HG03196 (cell line): ENCODE measurements around the gene FPR2.
"Not testable (repeated sequence)": the region's sequence is repeated elsewhere in the genome, so short reads cannot be mapped to it uniquely, and the experiment has no call there.

ENCODE experiments used
- ATAC-seq: cut with Tn5 transposase; IDR thresholded peaks from one replicate; pipeline ENCODE4 v1.9.1; 2021; ENCODE audit not compliant: unreplicated experiment

Gene FPR2, protein sequence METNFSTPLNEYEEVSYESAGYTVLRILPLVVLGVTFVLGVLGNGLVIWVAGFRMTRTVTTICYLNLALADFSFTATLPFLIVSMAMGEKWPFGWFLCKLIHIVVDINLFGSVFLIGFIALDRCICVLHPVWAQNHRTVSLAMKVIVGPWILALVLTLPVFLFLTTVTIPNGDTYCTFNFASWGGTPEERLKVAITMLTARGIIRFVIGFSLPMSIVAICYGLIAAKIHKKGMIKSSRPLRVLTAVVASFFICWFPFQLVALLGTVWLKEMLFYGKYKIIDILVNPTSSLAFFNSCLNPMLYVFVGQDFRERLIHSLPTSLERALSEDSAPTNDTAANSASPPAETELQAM

DNA sequence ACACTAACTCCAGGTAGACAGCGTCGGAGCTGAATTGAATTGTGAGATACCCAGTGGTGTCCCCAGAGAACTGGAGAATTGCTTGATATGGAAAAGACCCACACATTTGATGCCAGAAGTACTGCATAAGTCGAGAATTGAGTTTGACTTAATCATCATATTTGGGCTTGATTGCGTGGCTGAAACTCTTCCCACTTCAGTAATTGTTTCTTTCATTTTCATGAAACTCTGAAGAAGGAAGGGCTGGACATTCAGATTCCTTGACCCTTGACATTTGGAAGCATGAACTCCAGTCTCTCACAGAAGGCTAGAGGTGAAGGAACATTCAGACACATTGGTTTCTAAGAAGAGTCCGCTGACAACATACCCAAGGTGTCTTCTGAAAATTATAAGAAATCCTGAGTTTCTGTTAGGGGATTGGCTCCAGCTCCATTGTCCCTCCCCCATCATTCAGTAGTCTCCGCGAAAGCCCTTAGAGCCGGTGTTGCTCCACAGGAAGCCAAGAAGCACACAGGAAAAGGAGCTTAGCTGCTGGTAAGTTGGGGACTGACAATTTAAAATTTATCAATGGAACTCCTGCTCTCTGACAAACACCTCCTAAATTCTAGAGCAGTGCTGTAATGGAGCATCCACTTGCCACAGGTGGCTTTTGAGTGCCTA, at the start of gene FPR2:
Gene FPR2, plus strand, starts transcription at position 484 of the 660 bp plus-strand sequence. CDS start 7,479 bp downstream, outside the sequence.
- no peak for ATAC-seq

DNA sequence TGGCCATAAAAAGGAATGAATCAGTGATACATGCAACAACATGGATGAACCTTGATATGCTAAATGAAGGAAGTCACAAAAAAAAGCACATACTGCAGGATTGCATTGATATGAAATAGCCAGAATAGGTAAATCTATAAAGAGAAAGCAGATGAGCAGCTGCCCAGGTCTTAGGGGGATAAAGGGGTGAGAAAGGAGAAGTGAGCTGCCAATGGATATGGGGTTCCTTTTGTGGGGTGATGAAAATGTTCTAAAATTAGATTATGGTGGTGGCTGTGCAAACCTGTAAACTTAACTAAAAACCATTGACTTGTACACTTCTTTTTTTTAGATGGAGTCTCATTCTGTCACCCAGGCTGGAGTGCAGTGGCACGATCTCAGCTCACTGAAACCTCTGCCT, 49.3 kb upstream of the FPR2 start:
- ATAC-seq: no peak

DNA sequence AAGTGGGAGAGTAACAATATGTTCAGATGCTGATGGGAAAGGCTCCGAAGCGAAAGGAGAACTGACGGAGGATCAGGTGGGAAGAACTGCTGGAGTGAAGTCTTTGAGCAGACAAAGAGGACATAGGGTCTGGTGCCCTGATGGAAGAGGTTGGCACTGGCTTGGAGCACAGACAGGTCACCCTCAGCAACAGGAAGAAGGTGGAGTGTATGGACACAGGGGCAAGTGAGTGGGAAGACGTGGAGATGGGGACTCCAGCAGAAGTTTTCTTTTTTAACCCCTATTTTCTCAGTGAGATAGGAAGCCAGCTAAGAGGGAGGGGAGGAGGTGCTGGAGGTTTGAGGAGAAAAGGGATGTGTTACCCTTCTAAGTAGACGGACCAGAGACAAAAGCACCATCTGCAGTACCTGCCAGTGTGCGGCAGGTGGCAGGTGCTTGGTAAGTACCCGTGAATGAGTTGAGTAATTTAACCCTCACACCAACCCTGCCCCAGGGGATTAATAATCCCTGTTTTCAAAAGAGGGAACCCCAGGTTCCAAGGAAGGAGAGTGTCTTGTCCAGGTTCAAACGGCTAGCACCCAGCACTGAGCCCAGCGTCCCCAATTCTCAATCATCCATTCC, 48.4 kb upstream of the FPR2 start:
- no peak for ATAC-seq

DNA sequence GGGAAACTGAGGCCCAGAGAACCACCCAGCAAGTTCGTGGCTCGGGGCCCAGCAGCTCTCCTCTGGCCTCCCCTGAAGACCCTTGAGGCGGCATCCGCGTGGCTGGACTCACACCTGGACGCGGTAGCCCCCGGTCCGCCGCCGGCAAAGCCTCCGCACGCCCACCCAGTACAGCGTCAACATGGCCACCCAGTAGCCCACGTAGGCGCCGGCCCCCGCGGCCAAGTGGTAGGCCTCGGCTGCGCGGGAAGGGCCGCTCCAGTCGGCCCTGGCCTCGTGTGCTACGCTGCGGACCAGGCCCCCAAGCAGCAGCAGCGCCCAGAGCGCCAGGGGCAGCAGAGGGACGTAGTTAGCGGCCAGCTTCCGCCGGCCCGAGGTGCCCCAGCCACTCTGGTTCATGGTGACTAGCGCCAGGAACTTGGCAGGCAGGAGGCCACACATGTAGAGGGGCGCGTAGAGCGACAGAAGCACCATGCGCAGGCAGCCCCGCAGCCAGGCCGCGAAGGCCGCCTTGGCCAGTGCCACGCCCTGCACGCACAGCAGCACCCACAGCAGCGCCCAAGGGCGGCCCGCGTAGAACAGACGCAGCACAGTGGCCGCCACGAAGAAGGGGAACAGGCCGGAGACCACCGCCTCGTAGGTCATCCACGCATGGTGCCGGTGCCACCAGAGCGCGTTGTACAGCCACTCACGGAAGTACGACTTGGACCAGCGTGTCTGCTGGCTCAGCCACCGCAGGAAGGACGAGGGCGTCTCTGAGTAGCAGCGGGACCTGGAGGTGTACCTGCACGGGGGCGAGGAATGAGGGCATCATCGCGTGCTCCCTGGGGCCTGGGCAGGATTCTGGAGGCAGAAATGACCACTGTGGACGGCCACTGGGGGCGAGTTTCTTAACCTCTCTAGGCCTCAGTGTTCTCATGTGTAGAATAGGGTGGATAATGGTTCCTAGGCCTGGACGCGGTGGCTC, 47.4 kb upstream of the FPR2 start:
- no peak for ATAC-seq

DNA sequence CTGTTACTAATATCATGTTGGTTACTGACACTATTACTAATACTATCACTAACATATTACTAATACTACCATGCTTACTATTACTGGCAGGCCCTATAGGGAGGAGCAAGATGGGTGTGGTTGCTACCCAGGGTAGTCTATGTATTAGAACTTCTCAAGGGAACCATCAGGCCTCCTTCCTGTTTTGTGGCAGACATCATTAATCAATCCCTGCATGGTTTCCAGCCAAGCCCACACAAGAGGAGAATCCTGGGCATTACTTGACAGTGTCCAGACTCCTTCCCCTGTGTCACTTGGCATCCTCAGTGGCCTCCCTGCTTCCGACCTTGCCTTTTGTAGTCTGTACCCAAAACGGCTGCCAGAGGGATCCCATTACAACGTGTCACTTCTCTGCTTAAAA, 46.1 kb upstream of the FPR2 start:
- ATAC-seq: no peak

DNA sequence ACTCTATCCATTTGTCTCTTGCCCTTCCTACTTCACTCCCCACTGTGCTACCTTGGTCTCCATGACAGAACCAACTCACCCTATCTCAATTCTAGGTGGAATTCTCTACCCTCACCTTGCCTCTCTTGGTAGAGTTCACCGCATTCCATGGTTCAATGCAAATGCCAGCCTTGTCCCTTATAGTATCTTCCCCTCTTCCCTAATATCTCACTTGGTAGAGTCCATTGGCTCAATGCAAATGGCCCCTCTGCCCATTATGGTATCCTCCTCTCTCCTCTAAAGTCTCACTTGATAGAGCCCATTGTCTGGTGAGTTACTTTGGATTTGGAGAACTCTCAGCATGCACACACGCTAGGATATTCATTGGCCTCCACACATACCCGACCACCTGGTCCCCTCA, 45.1 kb upstream of the FPR2 start:
- ATAC-seq: no peak

DNA sequence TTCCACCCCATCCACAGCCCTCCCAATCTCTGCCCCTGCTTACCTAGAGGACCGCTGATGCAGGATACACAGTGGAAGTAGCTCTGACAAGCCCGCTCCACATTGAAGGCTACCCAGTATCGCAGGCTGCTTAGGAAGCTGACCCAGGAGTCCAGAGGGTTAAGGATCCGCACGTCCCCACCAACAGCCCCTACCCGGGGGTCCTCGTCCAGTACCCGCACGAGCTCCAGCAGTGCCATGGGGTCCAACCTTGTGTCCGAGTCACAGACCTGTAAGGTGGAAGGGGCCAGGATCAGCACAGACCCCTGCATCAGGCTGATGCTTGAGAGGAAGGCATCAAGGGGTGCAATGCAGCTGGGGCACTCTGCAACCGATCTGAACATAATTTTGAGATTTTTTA, 44.1 kb upstream of the FPR2 start:
- ATAC-seq: no peak

DNA sequence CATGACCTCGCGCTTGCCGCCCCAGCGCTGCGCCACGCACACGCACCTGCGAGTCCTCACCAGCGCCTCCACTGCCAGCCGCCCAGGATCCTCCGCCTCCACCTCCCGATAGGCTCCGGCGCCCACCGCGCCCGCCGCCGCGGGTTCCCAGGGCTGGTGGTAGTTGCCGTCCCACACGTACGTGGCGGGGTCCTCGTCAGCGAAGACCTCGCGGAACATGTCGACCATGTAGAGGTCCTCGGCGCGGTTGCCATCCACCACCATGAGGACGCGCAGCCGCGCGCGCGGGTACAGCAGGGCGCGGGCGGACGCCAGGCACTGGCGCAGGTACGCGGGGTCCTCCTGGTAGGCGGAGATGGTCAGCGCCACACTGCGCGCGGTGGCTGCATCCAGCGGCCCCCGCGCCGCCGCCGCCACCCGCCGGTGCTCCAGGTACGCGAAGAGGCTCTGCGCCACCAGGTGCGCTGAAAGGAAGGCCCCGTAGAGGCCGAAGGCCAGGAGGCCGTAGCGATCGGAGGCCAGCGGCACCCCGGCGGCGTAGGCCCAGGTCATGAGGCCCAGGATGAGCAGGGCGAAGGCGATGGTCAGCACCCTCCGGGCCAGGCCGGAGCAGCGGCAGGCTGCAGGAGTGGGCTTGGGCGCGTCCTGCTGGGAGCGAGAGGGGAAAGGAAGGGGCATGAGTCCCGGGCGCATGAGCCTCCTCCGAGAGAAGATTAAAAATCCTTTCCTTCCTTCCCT, 41.6 kb upstream of the FPR2 start:
- no peak for ATAC-seq

DNA sequence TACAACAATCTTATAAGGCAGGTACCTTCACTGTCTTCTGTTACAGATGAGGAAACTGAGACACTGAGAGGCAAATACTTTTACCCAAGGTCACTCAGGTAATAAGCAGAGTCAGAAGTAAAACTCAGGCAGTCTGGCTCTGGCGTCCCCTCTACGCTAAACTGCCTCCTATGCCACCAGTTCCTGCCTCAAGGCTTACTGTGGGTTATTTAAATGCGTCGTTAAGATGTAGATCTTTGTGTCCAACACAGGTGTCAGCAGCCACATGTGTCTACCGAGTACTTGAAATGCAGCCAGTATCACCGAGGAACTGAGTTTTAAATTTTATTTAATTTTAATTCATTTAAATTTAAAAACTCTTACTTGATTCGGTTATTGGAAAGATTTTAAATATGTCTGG, 39.1 kb upstream of the FPR2 start:
- ATAC-seq: no peak

DNA sequence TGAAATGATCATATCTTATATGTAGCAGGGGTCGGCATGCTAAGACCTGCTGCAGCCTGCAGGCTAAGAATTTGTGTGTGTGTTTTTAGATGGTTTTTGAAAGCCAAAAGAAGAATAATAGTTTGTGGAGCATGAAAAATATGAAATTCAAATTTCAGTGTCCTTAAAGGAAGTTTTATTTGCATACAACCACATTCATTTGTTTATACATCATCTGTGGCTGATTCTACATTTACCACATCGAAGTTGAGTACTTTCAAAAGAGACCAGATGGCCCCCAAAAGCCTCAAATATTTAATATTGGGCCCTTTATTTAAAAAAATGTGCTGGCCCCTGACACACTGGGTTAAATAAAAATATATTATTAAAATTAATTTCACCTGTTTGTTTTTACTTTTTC, 38.5 kb upstream of the FPR2 start:
- no peak for ATAC-seq

DNA sequence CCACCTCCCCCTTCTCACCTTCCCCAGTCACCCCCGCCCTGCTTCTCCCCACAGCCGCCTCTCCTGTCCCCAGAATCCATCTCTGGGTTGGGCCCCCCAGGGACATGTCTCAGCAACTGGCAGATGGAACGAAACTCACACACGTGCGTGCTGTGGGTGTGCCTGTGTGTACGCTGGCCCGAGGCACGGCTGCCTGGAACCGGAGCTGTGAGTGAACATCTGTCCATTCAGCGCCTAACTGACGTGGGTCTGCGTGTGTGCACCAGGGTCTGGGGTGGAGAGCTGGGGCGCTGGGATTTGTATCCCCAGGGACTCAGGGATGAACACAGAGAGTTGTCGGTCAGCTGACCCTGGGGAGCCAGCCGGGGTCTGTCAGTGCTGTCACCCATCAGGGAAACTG, 36.4 kb upstream of the FPR2 start:
- ATAC-seq: no peak

DNA sequence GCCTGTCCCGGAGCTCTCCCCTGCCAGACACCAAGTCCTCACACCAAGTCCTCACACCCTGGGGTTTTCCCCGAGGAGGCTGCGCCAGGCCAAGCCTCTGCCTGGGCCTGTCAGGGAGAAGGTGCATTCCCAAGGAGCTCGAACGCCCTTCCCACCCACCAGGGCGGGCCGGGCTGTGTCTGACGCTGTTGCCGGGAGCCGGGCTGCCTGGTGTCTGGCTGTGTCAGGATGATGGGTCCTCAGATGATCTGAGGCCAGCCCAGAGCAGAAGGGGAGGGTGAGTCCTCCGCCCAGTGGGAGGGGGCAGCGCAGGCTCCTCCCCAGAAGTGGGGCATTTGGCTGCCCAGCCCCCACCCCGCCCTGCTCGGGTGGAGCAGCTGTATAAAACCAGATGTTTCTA, 34.9 kb upstream of the FPR2 start:
- ATAC-seq: no peak

DNA sequence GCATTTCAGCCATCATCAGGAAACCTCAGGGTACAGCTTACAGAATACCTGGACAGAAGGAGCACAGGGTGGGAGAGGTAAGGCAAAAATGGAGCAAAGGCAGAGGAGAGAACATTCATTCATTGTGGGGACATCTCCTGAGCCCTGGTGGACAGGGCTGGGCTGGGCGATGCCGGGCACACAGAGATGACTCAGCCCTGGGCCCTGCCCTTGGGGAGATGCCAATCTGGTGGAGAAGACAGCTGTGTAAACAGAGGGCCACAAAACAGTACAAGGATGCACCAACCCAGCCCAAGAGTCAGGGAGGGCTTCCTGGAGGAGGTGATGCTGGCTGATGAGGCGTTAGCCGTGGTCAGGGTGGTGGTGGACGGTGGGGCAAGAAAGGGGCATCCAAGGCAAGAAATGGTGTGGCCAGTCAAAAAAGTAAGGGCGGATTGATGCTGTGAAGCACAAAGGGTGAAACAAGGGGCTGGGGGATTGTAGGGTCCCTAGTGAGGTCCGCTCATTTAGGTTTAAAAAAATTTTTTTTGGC, 33.6 kb upstream of the FPR2 start:
- ATAC-seq: no peak

DNA sequence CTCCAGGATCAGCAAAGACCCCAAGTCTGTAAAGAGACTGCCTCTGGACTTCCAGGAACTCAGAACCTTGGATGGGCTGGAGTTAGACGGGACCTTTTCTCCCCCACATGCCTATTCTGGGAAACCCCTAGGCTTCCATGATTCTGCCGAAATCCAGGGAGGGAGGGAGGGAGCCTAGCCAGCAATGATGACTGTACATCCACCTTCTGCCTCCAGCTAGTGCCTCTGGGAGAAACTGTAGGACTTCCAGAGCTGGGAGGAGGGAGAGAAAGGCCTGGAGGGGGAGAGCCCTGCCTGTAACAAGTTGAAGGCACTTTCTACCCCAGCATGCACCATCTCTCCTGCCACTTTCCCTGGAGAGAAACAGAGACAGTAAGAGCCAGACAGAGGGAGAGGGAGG, 31.2 kb upstream of the FPR2 start:
- no peak for ATAC-seq

DNA sequence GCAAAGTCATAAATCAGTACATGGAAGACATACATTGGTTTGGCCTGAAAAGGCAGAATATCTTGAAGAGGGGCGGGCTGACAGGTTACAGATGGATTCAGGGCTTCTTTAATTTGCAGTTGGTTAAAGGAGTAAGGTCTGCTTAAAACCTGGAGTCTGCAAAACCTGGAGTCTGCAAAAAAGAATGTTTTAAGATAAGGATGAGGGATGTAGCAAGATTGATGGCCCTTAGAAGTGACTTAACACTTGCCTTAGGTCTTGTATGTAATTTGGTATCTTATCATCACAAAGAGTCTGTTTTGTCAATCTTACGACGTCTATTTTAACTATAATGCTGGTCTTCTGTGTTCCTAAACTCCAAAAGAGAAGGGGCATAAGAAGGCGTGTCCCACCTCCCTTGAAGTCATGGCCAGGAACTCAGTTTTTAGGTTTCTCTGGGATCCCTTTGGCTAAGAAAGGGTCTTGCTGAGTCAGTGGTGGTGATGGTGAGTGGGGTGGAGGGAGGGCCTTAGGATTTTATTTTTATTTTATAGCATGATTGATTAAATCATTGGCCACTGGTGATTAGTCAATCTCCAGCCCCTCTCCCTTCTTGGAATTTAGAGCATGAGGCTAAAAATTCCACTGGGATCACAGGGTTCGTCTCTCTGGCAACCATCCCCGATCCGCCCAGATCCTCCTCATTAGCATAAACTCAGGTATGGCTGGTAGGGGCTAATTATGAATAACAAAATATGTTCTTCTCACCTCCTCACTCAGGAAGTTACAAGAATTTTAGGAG, 27.0 kb upstream of the FPR2 start:
- ATAC-seq: no peak

DNA sequence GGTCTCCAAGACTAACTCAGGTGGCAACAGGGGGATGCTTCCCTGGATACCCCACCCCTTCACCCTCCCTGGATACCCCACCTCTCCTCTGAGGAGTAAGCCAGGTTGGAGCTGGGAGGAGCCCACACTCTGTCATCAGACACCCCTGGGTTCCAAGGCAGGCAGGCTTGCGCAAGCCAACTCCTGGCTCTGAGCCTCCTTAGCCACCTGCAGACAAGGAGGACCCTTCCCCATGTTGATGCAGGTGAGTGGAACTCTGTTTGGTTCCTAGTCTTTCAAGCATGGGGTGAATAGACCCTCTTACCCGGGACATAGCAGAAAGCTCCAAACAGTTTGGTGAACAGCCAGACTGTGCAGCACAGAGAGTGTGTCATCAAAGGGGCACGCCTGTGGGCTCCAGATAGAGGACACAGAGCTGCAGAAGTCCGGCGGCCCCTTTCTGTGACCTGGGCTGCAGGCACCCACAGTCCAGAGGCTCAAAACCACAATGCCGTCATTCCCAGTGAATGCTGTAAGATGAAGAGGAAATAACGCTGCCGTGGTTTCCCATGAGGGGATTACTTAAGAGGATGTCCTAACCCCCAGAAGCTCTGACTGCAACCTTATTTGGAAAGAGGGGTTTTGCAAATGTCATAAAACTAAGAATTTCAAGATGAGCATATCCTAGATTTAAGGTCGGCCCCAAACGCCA, 25.1 kb upstream of the FPR2 start:
- no peak for ATAC-seq

DNA sequence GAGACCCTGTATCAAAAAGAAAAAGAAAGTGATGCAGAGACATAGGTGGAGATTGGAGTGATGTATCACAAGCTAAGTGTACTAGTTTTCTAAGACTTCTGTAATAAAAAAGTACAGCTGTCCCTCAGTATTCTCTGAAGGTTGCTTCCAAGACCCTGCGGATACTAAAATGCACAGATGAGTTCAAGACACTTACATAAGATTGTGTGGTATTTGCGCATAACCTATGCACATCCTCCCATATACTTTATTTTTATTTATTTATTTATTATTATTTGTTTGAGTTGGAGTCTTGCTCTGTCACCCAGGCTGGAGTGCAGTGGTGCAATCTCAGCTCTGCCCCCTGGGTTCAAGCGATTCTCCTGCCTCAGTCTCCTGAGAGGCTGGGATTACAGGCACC, 23.6 kb upstream of the FPR2 start:
- no peak for ATAC-seq

DNA sequence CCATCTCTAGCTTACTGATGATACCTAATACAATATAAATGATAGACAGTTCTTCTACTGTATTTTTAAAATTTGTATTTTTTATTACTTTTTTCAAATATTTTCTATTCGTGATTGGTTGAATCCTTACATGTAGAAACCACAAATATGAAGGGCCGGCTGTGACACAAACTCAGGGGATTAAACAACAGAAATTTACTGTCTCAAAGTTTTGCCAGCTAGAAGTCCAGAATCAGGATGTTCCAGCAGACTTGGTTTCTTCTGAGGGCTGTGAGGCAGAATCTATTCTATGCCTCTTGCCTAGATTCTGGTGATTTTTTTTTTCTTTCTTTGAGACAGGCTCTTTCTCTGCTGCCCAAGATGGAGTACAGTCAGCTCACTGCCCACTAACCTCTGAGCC, 23.1 kb upstream of the FPR2 start:
- no peak for ATAC-seq

DNA sequence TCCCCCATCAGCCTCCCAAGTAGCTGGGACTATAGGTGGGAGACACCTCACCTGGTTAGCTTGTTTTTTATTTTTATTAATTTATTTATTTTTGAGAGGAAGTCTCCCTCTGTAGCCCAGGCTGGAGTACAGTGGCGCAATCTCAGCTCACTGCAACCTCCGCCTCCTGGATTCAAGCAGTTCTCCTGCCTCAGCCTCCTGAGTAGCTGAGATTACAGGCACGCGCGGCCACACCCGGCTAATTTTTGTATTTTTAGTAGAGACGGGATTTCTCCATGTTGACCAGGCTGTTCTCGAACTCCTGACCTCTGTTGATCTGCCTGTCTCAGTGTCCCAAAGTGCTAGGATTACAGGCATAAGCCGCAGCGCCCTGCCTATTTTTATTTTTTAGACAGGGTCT, 22.5 kb upstream of the FPR2 start:
- not testable (repeated sequence) for ATAC-seq
